Measurements from ENCODE around the gene RASA3. TPM values are rescaled to one million over a fixed set of nuclear protein-coding genes. Genes with fewer than 3 reads are reported as not detected.

RASA3 gene
- polyA plus RNA-seq, 1 experiment, result 31.4 TPM

- CTCF ChIA-PET, result no interaction called here
- POLR2A ChIA-PET, result no interaction called here
- TF ChIP-seq CTCF (IDR thresholded peaks at IDR 0.05; ENCODE audit: insufficient read depth, low read depth, low read length), result no peak
- no peak overlapping the region for H3K4me3 ChIP-seq (ENCODE audit: low read depth, low read length)
- H3K36me3 ChIP-seq (ENCODE audit: control insufficient read depth, insufficient read depth, low read length), result peaks cover 6% of the 10 kb centered on the region
- H3K27me3 ChIP-seq (ENCODE audit: control insufficient read depth, insufficient read depth, low read length), result no peaks in the 10 kb centered on the region
- DNase-seq (ENCODE audit: low read depth), result no peak
These were observed 69.7 kb downstream of the RASA3 start for GRCh38 chr13:114062754-114063153.

- POLR2A ChIA-PET, result no interaction called here
- no peak for TF ChIP-seq CTCF (IDR thresholded peaks at IDR 0.05; ENCODE audit: insufficient read depth, low read depth, low read length)
These were observed 70.1 kb downstream of the RASA3 start for GRCh38 chr13:114062341-114062740.

GRCh38 chr13:114061744-114062143 is 70.7 kb downstream of the RASA3 start:
- DNase-seq (ENCODE audit: low read depth), result no peak
- Histone ChIP-seq H3K4me3 (ENCODE audit: low read depth, low read length) (no peak overlapping the region), H3K36me3 (ENCODE audit: control insufficient read depth, insufficient read depth, low read length) (peaks cover 6% of the 10 kb centered on the region), H3K27me3 (ENCODE audit: control insufficient read depth, insufficient read depth, low read length) (no peaks in the 10 kb centered on the region)
- ChIA-PET CTCF (interaction anchor here (0.7 kb wide), 1 partner anchor 151 kb away, joined by 3 read pairs; no protein-coding TSS in a partner anchor), POLR2A (interaction anchor here (0.7 kb wide), 1 partner anchor 50 kb away, joined by 6 read pairs; no protein-coding TSS in a partner anchor)
- TF ChIP-seq CTCF (IDR thresholded peaks at IDR 0.05; ENCODE audit: insufficient read depth, low read depth, low read length), result no peak

More at GRCh38 chr13:114062341-114062740, 70.1 kb downstream of the RASA3 start:
- Histone ChIP-seq H3K27me3 (ENCODE audit: control insufficient read depth, insufficient read depth, low read length) (no peaks in the 10 kb centered on the region), H3K4me3 (ENCODE audit: low read depth, low read length) (no peak overlapping the region), H3K36me3 (ENCODE audit: control insufficient read depth, insufficient read depth, low read length) (peaks cover 6% of the 10 kb centered on the region)
- DNase-seq (ENCODE audit: low read depth), result no peak
- CTCF ChIA-PET, result no interaction called here

GRCh38 chr13:114061047-114061446 is 71.4 kb downstream of the RASA3 start:
- H3K36me3 ChIP-seq (ENCODE audit: control insufficient read depth, insufficient read depth, low read length), result peaks cover 8% of the 10 kb centered on the region
- POLR2A ChIA-PET, result no interaction called here
- CTCF ChIA-PET, result interaction anchor here (0.7 kb wide), 1 partner anchor 152 kb away, joined by 3 read pairs; no protein-coding TSS in a partner anchor

More at GRCh38 chr13:114061047-114061446, 71.4 kb downstream of the RASA3 start:
- Histone ChIP-seq H3K27me3 (ENCODE audit: control insufficient read depth, insufficient read depth, low read length) (no peaks in the 10 kb centered on the region), H3K4me3 (ENCODE audit: low read depth, low read length) (no peak overlapping the region)
- no peak for TF ChIP-seq CTCF (IDR thresholded peaks at IDR 0.05; ENCODE audit: insufficient read depth, low read depth, low read length)
- DNase-seq (ENCODE audit: low read depth), result no peak

All from BJ (cell line).